Stimulated activated CD4-positive, alpha-beta T cell treated with anti-CD3 and anti-CD28 coated beads, Interleukin-2, amount 100 ng/mL, for 24 hours (primary cell): ENCODE results near the gene NXN.
"Not testable (repeated sequence)": the region's sequence is repeated elsewhere in the genome, so short reads cannot be mapped to it uniquely, and the experiment has no call there.

Experiments
- DNase-seq, 2 donors: peaks; one replicate each; pipeline ENCODE4 v3.0.0-alpha.2; 2020

The NXN gene

GRCh38 chr17:881778-882177, 97.8 kb downstream of the NXN start:
- no peak for DNase-seq

- no peak for DNase-seq
These were observed 98.9 kb downstream of the NXN start for GRCh38 chr17:880443-881269.

DNA sequence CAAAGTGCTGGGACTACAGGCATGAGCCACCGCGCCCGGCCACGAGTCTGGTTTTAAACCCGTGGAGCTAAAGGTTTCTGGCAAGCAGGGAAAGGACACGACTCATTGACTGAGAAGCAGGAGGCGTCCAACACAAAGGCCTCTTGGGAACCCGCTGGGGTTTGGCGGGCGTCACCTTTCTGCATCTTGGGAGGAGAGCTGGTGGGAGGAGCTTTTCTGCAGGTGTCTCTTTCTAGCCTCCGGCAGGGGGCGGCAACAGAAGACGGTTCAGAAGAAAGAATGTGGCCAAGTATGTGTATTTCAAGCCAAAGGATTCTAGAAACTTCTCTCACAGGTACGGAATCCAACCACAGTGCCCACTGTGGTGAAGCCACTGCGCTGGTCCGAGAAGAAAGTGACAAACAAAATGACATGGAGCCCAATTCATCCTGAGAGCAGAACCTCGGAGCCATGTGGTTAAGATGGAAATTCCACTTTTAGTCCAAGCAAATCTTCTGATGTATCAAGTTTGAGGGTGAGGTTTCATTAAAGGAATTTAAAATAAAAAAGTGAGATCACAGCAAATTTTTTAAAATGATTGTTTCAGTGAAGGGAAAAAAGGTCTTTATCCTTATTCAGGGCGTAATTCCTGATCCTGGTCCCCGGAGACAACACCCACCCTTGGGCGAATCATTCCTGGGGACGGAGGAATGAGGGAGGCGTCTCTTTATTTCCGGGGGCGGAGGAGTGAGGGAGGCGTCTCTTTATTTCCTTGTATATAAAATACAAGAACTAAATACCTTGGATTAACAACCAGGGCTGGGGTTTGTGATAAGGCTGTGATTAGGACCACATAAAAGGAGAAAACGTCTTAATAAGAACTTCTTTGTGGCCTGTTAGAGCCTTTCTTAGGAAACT, 99.8 kb downstream of the NXN start:
- DNase-seq, result peak; percentile 69

GRCh38 chr17:877630-878029, 101.9 kb downstream of the NXN start:
- no peak for DNase-seq

GRCh38 chr17:876272-876671, 103.3 kb downstream of the NXN start:
- DNase-seq, result peak in 1 of 2 donors; percentile 23

DNA sequence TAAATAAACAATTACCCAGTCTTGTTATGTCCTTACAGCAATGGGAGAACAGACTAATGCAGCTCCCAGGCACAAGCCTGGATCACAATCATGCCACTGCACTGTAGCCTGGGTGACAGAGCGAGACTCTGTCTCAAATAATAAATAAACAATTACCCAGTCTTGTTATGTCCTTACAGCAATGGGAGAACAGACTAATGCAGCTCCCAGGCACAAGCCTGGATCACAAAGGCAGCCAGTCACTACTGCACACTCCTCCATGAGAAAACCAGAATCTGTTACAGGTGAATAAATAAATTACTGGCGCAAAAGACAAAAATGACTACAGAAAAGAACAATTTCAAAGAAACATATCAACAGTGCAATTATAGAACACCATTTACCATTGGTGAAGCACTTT, 105.0 kb downstream of the NXN start:
- not testable (repeated sequence) for DNase-seq

DNA sequence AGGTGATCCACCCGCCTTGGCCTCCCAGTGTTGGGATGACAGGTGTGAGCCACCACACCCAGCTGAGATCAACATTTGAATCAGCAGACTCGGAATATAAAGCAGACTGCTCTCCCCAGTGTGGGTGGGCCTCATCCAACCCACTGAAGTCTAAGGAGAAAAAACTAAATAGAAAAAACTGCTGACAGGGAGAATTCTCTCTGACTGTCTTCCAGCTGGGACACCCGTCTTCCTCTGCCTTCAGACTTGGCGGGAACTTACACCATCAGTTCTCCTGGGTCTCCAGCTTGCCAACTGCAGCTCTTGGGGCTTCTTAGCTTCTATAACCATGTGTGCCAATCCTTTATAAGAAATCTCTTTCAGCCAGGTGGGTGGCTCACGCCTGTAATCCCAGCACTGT, 106.7 kb downstream of the NXN start:
- DNase-seq, result no peak

DNA sequence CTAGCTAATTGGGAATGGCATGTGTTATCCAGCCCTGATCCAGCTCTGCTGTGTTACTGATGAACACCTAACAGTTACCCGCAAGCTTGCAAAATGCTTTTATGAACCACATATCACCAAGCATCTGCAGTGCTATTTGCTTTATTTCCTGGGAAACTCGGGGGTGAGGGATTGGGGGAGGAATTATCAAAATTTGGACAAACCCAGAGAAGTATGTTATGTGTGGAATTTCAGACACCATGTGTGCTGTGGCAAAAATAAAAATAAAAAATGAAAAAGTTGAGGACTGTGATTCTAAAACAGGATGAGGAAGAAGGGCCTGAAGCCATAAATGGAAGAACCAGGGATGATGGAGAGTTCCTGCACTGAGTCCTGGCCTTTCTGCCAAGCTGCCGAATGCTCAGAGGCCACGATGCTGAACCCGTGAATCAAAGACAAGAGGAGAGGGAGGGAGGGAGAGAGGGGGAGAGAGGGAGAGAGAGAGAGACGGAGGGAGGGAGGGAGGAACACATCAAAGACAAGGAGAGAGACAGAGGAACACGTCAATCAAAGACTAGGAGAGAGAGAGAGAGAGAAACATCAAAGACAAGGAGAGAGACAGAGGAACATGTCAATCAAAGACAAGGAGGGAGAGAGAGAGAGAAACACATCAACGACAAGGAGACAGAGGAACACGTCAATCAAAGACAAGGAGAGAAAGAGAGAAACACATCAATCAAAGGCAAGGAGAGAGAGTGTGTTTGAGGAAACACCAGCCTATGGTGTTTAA, 107.6 kb downstream of the NXN start:
- DNase-seq, result no peak

DNA sequence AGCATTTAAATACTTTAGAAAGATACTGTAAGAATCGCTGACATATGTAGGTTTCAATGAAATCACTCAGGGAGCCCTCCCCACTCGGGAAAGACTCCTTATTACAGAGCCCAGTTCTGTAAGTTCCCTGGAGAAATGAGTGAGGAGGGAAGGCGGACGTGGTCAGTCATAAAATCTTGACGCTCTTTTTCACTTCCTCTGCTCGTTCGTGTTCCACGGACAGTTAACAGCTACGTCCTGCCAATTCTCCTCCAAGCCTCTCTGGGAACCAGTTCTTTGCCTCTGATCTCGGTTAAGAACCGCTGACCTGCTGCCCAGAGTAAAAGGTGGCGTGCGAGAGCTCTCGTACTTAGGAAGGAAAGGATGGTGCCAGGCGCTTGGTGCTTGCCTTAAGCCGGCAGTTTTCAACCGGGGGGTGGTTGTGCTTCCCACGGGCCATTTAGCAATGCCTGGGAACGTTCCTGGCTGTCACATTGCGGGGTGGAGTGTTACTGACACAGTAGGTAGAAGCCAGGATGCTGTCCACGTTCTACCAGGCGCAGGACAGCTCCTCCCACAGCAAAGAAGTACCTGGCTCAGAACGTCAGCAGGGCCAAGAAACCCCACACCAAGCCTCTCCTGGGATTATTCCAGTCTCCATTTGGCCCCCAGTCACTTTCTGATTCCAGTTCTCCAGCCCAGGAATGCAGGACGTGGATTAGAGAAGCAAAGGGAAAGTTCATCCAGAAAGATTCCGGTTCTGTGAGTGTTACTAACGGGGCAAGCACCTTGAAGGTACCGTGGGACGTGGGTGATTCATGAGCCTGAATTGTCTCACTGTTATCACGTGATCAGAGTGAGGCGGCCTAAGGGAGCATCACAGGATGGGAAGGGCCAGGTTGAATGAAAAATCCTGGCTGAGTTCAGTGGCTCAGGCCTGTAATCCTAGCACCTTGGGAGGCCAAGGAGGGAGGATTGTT, 109.7 kb downstream of the NXN start:
- no peak for DNase-seq

GRCh38 chr17:869086-869485, 110.5 kb downstream of the NXN start:
- no peak for DNase-seq

DNA sequence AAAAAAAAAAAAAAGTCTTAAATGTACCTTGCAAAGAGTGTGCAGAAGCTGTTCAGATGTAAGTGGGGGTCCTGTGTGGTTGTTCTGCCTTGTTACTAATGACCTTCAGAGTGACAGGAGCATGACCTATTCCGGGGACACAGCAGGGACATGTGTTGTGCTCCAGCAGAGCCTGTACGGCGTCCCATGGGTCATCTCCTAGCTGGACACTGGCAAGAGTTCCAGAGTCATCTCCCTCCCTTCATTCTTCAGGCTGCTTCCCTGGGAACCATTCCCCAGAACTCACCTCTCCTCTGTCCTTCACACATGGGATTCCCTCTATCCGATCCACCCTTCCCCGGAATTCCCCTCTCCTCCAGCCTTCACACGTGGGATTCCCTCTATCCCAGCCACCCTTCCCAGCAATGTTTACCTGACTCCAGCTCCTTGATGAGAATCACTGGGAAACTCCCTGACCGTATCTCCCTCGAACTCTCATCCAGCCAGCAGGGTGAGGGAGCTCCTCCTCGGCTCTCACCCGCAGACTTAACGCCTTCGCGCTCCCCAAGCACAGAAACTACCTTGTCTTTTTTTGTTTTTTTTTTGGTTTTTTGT, 111.6 kb downstream of the NXN start:
- DNase-seq, result no peak

DNA sequence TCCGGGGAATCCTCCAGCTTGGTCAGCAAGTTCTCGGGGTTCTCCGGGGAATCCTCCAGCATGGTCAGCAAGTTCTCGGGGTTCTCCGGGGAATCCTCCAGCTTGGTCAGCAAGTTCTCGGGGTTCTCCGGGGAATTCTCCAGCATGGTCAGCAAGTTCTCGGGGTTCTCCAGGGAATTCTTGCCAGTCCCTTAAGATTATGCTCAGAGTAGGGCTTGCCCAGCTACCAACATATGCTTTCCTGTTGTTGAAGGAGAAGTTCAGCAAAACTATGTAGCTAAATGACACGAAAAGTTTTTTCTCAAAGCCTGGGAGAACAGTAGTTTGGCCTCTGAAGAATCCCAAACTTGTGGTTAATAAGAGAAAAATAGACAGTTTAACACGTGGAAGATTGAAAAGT, 112.3 kb downstream of the NXN start:
- not testable (repeated sequence) for DNase-seq

DNA sequence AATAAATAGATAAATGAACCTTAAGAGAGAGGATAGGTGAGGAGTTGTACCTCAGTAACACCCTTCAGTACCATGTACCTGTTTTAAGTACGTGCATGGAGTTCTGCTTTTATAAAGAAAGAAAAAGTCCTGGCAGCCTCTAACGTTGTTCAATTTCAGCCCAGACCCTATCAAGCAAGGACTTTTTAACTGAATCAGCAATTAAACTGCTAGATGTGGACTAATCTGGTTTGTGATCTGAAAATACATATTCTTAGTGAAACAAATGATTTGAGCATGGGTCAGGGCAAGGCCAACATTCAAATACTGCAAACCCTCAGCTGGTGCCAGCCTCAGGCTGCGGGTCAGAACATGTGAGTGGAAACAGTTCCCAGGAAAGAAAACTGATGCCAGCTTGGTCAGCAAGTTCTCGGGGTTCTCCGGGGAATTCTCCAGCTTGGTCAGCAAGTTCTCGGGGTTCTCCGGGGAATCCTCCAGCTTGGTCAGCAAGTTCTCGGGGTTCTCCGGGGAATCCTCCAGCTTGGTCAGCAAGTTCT, 112.9 kb downstream of the NXN start:
- no peak for DNase-seq

DNA sequence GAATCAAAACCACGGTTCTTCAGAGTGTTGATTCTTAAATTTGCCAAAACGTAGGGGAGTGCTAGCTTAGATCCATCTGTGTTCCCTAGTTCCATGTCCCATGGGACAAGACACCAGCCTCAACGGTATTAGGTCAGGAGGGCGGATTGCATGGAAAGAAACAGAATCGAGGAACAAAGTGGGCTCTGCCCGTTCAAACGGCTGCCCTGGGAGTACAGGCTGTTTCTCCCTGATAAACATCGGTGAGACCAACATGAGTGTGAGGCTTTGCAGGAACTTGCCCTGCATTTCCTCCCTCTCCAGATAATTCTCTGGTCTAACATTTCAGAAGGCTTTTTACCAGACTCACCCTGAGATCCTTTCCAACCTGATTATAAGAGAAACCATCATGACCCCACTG, 115.3 kb downstream of the NXN start:
- DNase-seq, result no peak

GRCh38 chr17:863880-864279, 115.7 kb downstream of the NXN start:
- DNase-seq, result no peak

- DNase-seq, result no peak
These were observed 117.0 kb downstream of the NXN start for GRCh38 chr17:862582-862981.

GRCh38 chr17:861364-861763, 118.2 kb downstream of the NXN start:
- DNase-seq, result no peak

DNA sequence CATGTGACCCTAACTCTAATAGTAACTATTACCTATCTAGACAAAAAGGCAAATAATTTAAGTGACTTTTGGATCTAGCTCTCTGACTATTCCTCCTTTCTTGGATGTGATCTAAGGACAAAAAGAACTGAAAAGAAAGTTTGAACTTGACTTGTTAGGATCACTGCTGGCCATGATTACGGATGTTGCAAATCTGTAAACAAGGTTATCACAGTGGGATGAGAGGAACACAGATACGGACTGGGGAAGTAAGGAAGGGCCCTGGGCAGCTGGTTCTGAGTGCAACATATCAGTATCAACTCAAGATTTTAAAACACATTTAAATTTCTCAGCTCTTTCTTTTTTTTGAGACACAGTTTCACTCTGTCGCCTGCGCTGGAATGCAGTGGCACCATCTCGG, 118.8 kb downstream of the NXN start:
- no peak for DNase-seq

- DNase-seq, result no peak
These were observed 119.8 kb downstream of the NXN start for GRCh38 chr17:859824-860195.

GRCh38 chr17:859061-859823, 120.3 kb downstream of the NXN start:
- DNase-seq, result no peak

DNA sequence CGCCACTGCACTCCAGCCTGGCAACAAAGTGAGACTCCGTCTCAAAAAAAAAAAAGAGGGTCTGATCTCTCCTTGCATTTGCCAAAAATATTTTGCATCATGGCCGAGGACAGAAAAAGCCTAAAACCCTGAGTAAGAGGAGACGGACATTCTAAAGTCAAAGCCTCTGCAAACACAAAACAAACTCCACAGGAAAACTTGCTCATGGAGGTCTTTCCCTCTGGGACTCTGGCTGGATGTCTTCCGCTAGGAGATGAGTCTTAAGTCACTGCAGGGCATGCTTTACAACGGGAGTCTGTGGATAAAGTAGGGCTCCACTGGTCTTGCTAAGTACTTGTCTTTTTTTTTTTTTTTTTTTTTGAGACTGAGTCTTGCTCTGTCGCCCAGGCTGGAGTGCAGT, 123.4 kb downstream of the NXN start:
- no peak for DNase-seq
